ENCODE measurements around the gene DNAJC15.

The DNAJC15 gene

GRCh38 chr13:43127827-43128226 is 104.4 kb downstream of the DNAJC15 start:
- DNase-seq (ENCODE audit: low spot score): no peak

DNA sequence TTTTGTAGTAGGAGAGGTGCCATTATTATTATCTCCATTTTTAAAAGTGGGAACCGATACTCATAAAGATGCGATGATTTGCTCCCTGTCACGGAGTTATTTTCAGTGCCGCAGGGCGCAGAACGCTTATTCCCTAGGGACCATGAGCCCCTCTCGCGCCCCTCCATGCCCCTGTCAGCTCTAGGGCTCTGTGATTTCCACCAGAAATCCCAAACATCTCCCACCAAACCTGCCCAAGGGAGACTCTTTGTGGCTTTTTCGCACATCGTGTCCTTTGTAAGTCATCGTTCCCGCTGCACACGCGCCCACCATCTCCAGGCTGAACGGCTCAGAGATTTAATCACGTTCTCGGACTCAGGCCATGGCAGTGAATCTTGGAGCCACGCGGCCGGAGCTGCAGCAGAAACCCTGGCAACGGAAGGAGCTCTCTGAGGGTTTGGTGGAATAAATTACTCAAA is 105.1 kb downstream of the DNAJC15 start:
- no peak for DNase-seq (ENCODE audit: low spot score)

- DNase-seq (ENCODE audit: low spot score): no peak
Observed at GRCh38 chr13:43129066-43129465, 105.7 kb downstream of the DNAJC15 start.

DNA sequence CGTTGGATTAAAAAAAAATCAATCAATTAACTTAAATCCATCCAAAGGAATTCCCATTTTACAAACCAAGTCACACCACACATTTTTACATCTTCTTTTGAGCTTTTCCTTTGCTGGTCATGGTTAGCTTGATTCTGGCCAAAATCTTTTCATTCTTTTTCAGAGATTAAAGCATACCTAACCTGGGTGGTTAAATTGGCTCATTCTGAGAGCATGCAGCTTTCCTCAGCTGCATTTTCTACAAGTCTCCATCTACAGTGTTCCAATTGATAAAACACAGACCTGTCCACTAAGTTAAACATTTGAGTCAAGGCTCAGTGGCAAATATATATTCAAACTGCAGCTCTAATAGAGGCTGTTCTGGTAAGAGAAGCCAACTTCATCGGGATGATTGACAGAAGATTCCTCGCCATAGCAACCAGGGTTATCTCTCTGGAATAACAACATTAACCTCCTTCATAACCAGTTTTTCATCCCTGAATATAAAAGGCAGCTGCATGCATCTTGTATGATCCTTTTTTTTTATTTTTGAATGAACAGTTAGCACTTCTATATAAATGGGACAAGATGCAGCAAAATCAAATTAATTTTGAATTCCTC is 106.2 kb downstream of the DNAJC15 start:
- no peak for DNase-seq (ENCODE audit: low spot score)

DNA sequence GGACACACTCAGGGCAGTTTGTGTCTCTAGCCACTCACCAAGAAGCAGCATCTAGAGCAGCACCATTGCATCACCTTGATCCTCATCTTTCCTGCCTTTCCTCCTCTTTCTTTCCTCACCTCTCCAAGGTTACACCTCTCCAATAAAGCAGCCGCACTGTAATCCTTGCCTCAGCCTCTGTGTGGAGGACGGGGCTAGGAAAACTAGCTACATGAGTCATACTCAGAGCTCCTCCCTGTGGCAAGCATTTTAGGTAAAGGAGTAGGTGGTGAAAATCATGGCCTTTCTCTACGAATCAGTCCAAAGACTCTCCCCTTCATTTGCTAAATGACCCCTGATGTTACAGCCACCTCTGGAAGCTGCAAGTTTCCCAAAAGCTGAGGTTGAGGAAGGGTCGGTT is 108.9 kb downstream of the DNAJC15 start:
- DNase-seq (ENCODE audit: low spot score): peak; percentile 40

DNA sequence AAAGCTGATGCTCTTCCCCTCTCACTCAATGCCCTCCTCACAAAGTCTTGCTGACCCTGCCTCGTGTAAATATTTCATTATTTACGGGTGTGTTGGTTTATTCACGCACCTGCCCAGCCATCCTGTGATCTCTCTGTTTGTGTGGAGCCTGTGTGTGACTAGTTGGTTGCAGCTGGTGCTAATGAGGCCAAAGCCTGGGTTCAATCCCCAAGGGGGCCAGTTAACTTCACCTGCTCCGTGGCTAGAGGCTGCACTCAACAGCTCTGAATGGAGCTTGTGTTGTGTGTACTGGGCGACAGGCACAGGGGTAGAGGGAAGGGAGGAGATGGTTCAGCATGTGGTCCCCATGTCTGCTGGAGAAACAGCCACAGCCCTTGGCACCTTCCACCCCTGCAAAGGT is 109.5 kb downstream of the DNAJC15 start:
- DNase-seq (ENCODE audit: low spot score): no peak

DNA sequence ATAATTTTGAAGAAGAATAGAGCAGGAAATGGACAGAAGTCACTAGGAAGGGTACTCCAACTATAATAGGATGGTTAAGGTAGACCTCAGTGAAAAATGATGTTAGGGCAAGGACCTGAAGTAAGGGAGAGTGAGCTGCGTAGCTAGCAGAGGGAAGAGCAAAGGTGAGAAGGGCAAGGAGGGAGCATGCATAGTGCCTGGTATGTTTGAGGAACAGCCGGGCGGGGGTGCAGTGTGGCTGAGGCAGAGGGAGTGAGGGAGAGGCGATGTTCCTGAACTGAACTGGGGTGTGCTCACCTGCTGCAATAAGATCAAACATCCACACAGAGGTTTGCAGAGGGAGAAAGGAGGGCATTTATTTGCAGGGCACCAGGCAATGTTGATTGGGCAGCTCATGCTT is 110.4 kb downstream of the DNAJC15 start:
- DNase-seq (ENCODE audit: low spot score): no peak

DNA sequence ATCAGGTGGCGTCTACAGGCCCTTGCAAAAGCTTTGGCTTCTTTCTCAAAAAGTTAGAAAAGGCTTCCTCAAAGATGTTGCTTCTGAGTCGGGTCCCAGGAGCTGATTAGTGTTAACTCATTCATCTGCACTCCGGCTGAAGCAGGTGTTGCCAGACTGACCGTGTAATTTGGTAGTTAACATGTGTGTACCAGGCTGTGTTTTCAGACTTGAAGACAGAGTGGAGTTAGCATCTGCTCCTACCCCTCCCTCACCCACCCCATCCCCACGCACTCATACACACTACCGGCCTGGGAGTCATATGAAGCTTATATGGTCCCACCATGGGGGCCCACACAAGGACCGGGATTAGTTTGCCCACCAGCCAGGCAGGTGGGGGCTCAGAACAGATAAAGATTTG is 111.5 kb downstream of the DNAJC15 start:
- no peak for DNase-seq (ENCODE audit: low spot score)

GRCh38 chr13:43135516-43135915 is 112.1 kb downstream of the DNAJC15 start:
- no peak for DNase-seq (ENCODE audit: low spot score)

- DNase-seq (ENCODE audit: low spot score): no peak
Observed at GRCh38 chr13:43136920-43137575, 113.7 kb downstream of the DNAJC15 start.

- no peak for DNase-seq (ENCODE audit: low spot score)
Observed at GRCh38 chr13:43139211-43139610, 115.8 kb downstream of the DNAJC15 start.

GRCh38 chr13:43139921-43140320 is 116.5 kb downstream of the DNAJC15 start:
- no peak for DNase-seq (ENCODE audit: low spot score)

- no peak for DNase-seq (ENCODE audit: low spot score)
Observed at GRCh38 chr13:43140985-43141384, 117.6 kb downstream of the DNAJC15 start.

DNA sequence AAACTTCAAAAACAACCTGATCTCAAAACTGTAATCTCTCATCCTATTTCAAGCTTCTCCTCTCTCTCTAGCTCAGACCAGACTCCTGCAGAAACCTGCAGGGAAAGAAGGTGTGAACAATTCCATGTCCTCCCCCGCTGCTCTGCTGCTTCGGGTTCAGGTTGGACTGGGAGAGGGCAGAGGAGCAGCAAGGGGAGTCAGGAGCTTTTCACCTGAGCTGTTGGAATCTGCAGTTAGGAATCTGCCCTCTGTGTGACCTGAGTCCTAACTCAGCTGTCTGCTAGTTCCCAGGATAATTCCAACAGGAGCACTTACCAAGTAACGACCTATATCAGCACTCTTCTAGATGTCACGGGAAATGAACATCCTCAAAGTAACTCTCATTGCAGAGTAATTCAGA is 118.3 kb downstream of the DNAJC15 start:
- DNase-seq (ENCODE audit: low spot score): no peak

- no peak for DNase-seq (ENCODE audit: low spot score)
Observed at GRCh38 chr13:43143591-43143990, 120.2 kb downstream of the DNAJC15 start.

GRCh38 chr13:43145534-43146196 is 122.3 kb downstream of the DNAJC15 start:
- no peak for DNase-seq (ENCODE audit: low spot score)

- no peak for DNase-seq (ENCODE audit: low spot score)
Observed at GRCh38 chr13:43146400-43146799, 123.0 kb downstream of the DNAJC15 start.

- no peak for DNase-seq (ENCODE audit: low spot score)
Observed at GRCh38 chr13:43150369-43151207, 127.2 kb downstream of the DNAJC15 start.

GRCh38 chr13:43153436-43154090 is 130.2 kb downstream of the DNAJC15 start:
- DNase-seq (ENCODE audit: low spot score): peak; percentile 22

GRCh38 chr13:43154156-43154651 is 130.8 kb downstream of the DNAJC15 start:
- DNase-seq (ENCODE audit: low spot score): no peak

DNA sequence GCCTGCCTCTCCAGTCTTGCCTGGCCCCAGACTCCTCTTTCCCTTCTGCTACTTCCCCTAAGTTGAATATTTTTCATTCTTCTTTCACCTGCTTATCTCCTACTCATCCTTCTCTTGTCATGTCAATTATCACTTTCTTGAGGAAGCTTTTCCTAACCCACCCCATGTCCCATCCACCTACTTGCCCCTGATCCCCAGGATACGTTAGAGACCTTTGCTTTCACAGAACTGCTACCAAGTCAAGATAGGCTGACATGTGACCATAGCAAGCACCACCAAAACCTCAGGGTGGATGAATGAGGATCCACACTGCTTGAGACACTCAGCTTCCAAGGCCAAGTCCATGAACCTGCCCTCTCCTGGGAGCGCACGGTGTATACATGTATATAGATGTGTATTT is 131.5 kb downstream of the DNAJC15 start:
- no peak for DNase-seq (ENCODE audit: low spot score)

GRCh38 chr13:43156916-43157315 is 133.5 kb downstream of the DNAJC15 start:
- DNase-seq (ENCODE audit: low spot score): no peak

Data from LoVo (cell line).